NCI-H1417 (cell line): Measurements from ENCODE around the gene ARHGAP23.
"Not testable (repeated sequence)": the region's sequence is repeated elsewhere in the genome, so short reads cannot be mapped to it uniquely, and the experiment has no call there.

ENCODE experiments used
- DNase-seq, 3 experiments: peaks; one replicate each; lab custom pipeline; 2025; lab: John Stamatoyannopoulos, UW

ARHGAP23 gene

DNA sequence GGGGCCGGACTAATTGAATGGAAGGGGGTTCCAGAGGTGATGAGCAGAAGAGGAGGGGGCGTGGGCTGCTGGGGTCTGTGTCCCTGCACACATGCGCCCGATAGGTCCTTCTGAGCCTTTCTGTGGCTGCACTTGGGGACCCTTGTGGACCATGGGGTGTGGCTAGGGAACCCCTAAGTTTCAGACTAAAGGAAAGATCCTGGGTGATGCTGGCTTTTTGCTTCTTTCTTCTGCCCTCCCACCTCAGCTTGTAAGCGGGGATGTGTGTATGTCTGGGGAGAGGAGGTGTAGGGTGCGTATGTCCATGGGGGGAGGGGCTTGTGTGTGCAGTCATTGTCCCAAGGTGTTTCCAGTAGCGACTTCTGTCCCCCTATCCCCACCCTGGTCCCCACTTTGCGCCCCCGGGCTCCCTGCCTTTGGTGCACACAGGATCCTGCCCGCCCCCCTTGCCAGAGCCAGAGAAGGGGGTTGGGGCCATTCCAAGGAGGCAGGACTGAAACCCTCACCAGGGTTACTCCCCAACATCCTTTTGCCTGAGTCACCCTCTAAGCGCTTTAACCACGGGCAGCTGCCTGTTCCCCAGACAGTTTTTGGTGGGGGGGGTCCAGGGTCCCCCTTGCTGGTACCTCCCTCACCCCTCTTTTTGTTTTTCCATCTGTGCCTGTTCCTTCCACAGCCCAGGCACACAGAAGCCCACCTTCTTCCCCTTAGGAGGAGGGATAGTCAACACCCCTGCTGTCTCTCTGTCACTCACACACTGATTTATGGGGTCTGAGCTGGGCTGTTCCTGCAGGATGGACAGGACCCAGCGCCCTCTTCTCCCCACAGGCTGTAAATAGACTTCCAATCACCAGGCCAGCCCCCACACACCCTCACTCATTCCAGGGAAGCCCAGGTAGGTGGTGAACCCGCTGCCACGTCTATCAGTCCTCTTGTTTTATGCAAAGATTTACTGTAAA lies 83.2 kb downstream of the ARHGAP23 start:
- DNase-seq: peak in 1 of 3 experiments; percentile 7

DNA sequence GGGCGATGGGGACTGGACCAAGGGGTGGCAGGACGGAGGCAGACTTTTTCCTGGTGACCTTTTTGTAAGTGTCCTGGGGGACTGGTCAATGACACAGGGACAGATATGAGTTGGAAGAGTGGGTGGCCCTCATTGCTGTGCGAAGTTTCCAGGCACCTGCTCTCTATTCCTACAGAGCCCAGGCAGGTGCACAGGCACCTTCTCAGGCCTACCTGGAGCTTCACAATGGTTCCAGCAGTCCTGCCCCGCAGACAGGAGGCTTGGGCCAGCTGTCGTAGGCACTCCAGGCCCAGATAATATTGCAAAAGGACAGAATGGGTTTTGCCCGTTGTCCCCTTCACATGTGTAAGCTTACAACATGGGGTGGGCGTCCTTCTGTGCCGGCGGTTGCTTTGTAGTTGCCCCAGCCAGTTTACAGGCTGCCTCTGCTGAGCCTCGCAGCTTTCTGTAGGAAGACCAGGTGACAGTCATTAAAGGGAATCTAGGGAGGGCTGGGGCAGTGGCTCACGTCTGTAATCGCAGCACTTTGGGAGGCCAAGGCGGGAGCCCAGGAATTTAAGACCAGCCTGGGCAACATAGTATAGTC lies 84.3 kb downstream of the ARHGAP23 start:
- DNase-seq: no peak

DNA sequence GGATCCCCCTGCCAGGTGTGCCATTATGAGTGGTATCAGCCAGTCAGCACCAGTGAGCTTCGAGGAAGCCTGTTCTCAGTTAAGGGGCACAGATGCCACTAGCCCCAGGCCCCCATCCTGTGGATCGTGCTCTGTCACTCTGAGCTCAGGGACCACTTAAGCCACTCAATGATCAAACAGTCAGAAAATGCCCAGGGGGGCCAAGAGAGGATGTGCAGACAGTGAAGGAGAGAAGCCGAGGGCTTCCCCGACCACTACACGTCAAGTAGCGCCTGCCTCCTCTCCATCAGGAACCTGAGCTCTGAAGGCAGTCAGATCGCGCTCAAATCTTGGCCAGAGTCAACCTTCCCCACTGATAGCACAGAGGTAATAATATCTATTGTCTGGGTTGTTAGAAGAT lies 98.3 kb downstream of the ARHGAP23 start:
- DNase-seq: peak in 1 of 3 experiments; percentile 11

GRCh38 chr17:38528141-38528540 lies 99.9 kb downstream of the ARHGAP23 start:
- peak in 2 of 3 experiments; percentile 7 to 33 for DNase-seq

DNA sequence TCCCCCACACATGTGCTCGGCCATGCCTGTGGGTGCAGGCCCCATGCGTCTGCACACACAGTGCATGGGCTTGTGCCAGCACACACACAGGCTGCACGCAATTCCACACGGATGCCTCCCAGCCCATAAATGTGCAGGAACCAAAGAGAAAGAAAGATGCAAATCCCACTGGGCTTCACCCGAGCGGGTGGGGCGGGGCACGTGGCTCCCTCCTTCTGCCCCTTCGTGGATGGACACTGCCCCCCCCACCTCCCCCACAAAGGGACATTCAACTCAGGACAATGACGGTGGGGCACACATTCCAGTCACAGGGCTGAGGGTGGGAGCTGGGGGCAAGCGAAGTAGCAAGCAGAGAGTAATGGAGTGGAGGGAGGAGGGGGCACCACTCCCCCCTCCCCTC lies 102.6 kb downstream of the ARHGAP23 start:
- DNase-seq: peak in 1 of 3 experiments; percentile 26

DNA sequence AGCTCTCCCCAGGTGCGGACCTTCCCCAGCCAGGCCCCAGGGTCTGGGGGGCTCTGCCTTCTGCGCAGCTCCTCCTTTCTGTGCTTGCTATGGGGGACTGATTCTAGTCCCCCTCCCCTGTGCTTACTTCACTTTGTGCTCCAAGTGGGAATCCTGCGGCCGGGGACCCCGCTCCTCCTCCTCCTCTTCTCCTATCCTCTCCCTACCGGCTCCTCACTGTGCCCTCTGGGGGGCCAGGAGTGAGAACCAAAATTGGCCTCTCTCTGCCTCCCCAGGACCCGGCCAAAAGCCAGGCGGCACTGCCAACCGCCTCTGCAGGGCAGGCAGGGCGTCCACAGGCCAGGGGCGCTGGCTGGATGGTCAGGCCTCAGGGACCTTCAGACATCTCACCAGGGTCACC lies 103.5 kb downstream of the ARHGAP23 start:
- DNase-seq: not testable (repeated sequence)

DNA sequence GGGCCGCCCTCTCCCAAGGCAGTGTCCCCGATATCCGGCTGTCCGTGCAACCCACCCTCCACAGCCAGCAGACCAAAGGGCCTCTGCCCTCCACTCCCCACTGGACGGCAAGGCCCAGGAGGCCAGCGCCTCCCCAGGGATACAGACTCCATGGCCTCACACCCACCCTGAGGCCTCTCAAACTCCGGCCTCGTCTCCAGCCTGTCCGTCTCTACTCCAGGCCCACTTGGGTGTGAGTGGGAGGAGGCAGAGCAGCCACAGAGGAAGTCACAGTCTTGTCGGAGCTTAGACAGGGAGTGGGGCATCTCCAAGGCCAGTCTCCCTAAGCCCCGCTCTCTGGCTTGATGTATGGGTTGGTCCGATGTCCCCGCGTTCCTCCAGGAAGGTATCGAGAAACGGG lies 104.2 kb downstream of the ARHGAP23 start:
- DNase-seq: no peak

DNA sequence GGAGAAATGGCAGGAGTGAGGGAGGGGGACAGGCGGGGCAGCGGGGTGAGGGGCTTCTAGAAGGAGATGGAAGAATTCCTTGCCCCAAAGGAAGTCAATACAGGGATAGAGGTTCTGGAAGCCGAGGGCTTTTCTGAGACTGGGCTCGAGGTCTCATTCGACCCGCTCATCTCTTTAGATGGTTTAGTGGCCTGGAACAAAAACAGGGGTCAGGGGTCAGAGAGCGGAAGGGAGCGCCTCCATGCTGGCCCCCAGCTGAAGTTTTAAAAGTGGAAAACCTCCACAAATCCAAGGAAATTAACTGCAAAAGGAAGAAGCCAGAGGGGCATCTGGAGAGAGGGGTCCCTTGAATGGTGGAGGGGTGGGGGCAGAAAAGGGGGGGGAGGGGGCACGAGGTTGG lies 105.0 kb downstream of the ARHGAP23 start:
- no peak for DNase-seq

DNA sequence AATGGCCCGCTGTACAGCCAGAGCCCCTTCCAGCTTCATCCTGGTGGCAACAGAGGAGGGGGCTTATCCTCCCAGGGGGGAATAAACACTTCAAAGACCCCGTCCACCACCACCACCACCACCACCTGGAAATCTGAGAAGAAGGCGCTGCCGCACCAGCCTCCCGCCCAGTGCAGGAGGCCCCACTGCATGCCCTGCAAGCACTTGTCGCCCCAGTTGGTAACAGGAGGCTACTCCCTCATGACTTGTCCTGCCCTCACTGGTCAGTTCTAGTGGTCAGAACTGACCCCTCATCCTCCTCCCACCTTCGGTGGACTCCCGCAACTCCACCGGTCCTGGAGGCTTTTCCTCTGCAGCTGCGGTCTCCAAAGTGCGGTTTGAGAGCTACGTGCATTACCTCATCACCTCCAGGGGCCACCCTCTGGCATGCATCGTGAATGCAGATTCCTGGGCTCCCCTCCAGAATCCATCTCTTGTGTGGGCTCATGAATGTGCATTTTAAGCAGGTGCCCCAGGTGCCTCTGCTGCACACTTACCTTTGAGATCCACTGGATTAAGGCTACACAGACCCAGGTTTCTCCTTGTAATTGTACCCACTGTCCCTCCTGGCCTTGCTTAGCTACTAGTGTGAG lies 105.7 kb downstream of the ARHGAP23 start:
- no peak for DNase-seq

DNA sequence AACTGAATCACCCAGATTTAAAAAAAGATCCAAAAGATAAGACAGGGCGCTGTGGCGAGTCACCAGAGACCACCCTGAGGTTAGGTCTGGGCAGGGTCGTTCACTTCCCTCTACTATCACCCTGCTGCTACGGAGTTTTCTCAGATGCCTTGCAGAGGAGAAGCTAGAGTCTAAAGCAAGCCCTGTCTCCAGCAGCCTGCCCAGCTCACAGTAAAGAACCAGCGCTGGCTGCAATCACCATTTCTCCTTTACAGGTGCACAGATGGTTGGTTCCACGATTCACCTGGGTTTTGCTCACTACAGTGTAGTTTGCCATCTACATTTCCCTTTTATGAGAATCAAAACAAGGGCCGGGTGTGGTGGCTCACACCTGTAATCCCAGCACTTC lies 106.2 kb downstream of the ARHGAP23 start:
- DNase-seq: no peak

GRCh38 chr17:38535886-38536285 lies 107.6 kb downstream of the ARHGAP23 start:
- no peak for DNase-seq

DNA sequence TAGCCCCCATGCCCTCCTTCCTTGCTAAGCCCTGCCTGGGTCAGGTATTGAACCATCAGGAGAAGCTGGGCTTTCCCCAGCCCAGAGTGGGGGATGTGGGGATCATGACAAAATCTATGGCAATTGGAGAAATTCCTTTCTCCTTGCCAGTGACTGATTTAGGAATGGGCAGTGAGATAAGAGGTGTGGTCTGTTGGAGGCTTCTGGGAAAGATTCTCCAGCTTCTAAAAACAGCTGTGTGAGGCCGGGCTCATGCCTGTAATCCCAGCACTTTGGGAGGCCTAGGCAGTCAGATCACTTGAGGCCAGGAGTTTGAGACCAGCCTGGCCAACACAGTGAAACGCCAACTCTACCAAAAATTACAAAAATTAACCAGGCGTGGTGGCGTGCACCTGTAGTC lies 108.4 kb downstream of the ARHGAP23 start:
- no peak for DNase-seq

GRCh38 chr17:38538906-38539305 lies 110.6 kb downstream of the ARHGAP23 start:
- DNase-seq: peak in 2 of 3 experiments; percentile 58 to 80

GRCh38 chr17:38539386-38539785 lies 111.1 kb downstream of the ARHGAP23 start:
- peak; percentile 18 to 83 (median 71) for DNase-seq

GRCh38 chr17:38540514-38541045 lies 112.3 kb downstream of the ARHGAP23 start:
- no peak for DNase-seq

- peak in 1 of 3 experiments; percentile 27 for DNase-seq
These were observed 113.0 kb downstream of the ARHGAP23 start for GRCh38 chr17:38541281-38541680.

GRCh38 chr17:38542286-38542685 lies 114.0 kb downstream of the ARHGAP23 start:
- no peak for DNase-seq

- no peak for DNase-seq
These were observed 115.3 kb downstream of the ARHGAP23 start for GRCh38 chr17:38543403-38544174.

DNA sequence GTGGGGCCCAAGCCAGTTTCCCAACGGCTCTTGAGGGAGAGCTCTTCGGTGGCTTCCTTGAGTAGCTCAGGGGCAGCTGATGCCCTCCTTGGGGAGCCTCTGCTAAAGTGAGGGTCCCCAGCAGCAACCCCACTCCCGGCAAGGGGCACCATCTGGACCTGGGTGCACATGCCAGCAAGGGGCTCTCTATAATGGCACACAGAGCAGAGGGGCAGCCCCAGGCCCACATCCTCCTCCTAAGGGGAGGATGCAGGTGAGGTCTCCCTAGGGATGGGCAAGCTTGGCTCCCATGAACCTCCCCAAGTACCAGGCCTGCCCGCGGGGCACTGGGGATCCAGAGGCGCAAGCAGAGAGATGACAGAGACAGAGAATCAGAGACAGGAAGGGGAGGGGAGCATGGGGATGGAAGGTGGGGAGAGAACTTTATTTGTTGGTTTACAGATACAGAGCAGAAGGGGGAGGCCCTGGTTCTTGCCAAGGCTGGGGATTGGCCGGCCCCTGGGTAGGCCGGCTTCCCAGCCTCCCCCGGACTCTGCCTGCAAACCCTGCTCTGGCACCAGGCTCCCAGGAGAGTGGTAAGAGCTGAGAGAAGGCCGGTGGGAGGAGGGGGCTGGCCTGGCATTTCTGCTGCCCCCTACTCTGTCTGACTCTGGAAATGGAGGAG lies 116.0 kb downstream of the ARHGAP23 start:
- DNase-seq: no peak

GRCh38 chr17:38544839-38545209 lies 116.6 kb downstream of the ARHGAP23 start:
- DNase-seq: no peak

GRCh38 chr17:38545531-38546225 lies 117.4 kb downstream of the ARHGAP23 start:
- DNase-seq: no peak
